ENCODE results near the gene ADARB1. TPM values are rescaled to one million over a fixed set of nuclear protein-coding genes. Genes with fewer than 3 reads are reported as not detected.

The ADARB1 gene
- polyA plus RNA-seq, 1 donor (not counting 4 experiments of a cell fraction or from before 2014, with no cell fraction given), result 13.0 TPM

- no peaks in the 10 kb centered on the region for H3K4me1 ChIP-seq (ENCODE audit: control insufficient read depth, extremely low read depth, insufficient read depth, low read length)
- H3K9me3 ChIP-seq (ENCODE audit: control insufficient read depth, low read depth, low read length), result no peaks in the 10 kb centered on the region
- H3K36me3 ChIP-seq (ENCODE audit: control insufficient read depth in 2 of 2, extremely low read depth in 1 of 2, insufficient read depth in 2 of 2, low read length in 2 of 2), result peaks cover 14 to 25% of the 10 kb centered on the region in 2 experiments
- no peaks in the 10 kb centered on the region for H4K20me1 ChIP-seq (ENCODE audit: control insufficient read depth, extremely low read depth, insufficient read depth, low read length)
- H3K9ac ChIP-seq (ENCODE audit: control insufficient read depth, extremely low read depth, insufficient read depth, low read length), result no peak overlapping the region
- H3K4me2 ChIP-seq (ENCODE audit: control insufficient read depth, extremely low read depth, insufficient read depth, low read depth, low read length), result no peak overlapping the region
- H3K27me3 ChIP-seq (ENCODE audit: control insufficient read depth, extremely low read depth, insufficient read depth, low read length), result no peaks in the 10 kb centered on the region
- H3K4me3 ChIP-seq (ENCODE audit: control insufficient read depth in 2 of 3, extremely low read depth in 1 of 3, insufficient read depth in 2 of 3, low read depth in 1 of 3, low read length in 3 of 3), result no peak overlapping the region
- H3K79me2 ChIP-seq (ENCODE audit: control insufficient read depth, insufficient read depth, low read length), result no peaks in the 10 kb centered on the region
- DNase-seq (ENCODE audit: low read depth, low spot score) (no peak), FAIRE-seq (no peak)
- no peak overlapping the region for H3K27ac ChIP-seq (ENCODE audit: control insufficient read depth, insufficient read depth, low read length)
- no peak overlapping the region for H2AFZ ChIP-seq (ENCODE audit: control insufficient read depth, low read length)
- no peak for TF ChIP-seq EZH2 (IDR thresholded peaks at IDR 0.05; ENCODE audit: low read length)
- TF ChIP-seq, protein P1, sequence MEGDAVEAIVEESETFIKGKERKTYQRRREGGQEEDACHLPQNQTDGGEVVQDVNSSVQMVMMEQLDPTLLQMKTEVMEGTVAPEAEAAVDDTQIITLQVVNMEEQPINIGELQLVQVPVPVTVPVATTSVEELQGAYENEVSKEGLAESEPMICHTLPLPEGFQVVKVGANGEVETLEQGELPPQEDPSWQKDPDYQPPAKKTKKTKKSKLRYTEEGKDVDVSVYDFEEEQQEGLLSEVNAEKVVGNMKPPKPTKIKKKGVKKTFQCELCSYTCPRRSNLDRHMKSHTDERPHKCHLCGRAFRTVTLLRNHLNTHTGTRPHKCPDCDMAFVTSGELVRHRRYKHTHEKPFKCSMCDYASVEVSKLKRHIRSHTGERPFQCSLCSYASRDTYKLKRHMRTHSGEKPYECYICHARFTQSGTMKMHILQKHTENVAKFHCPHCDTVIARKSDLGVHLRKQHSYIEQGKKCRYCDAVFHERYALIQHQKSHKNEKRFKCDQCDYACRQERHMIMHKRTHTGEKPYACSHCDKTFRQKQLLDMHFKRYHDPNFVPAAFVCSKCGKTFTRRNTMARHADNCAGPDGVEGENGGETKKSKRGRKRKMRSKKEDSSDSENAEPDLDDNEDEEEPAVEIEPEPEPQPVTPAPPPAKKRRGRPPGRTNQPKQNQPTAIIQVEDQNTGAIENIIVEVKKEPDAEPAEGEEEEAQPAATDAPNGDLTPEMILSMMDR (optimal IDR thresholded peaks at IDR 0.05 in 1 of 3, IDR thresholded peaks at IDR 0.05 in 1 of 3, conservative IDR thresholded peaks at IDR 0.05 in 1 of 3; ENCODE audit: extremely low read depth in 1 of 3, insufficient read depth in 2 of 3, low read length in 3 of 3), result no peak
- no peaks in the 10 kb centered on the region for H3K9me1 ChIP-seq (ENCODE audit: control insufficient read depth, extremely low read depth, insufficient read depth, low read length)
- dilution Hi-C loops (cut with MboI; ENCODE audit: extremely low pct_ligation_motif_present, low sequenced_read_pairs), result no loop called here
These were observed 129.6 kb downstream of the ADARB1 start for GRCh38 chr21:45203983-45204382.

GRCh38 chr21:45204395-45204794 is 130.0 kb downstream of the ADARB1 start:
- Histone ChIP-seq H3K4me2 (ENCODE audit: control insufficient read depth, extremely low read depth, insufficient read depth, low read depth, low read length) (no peak overlapping the region), H3K4me3 (ENCODE audit: control insufficient read depth in 2 of 3, extremely low read depth in 1 of 3, insufficient read depth in 2 of 3, low read depth in 1 of 3, low read length in 3 of 3) (no peak overlapping the region), H3K27me3 (ENCODE audit: control insufficient read depth, extremely low read depth, insufficient read depth, low read length) (no peaks in the 10 kb centered on the region), H3K9me1 (ENCODE audit: control insufficient read depth, extremely low read depth, insufficient read depth, low read length) (no peaks in the 10 kb centered on the region), H3K79me2 (ENCODE audit: control insufficient read depth, insufficient read depth, low read length) (no peaks in the 10 kb centered on the region), H3K9ac (ENCODE audit: control insufficient read depth, extremely low read depth, insufficient read depth, low read length) (no peak overlapping the region), H3K9me3 (ENCODE audit: control insufficient read depth, low read depth, low read length) (no peaks in the 10 kb centered on the region), H2AFZ (ENCODE audit: control insufficient read depth, low read length) (no peak overlapping the region), H4K20me1 (ENCODE audit: control insufficient read depth, extremely low read depth, insufficient read depth, low read length) (no peaks in the 10 kb centered on the region), H3K36me3 (ENCODE audit: control insufficient read depth in 2 of 2, extremely low read depth in 1 of 2, insufficient read depth in 2 of 2, low read length in 2 of 2) (peaks cover 14 to 25% of the 10 kb centered on the region in 2 experiments), H3K4me1 (ENCODE audit: control insufficient read depth, extremely low read depth, insufficient read depth, low read length) (no peaks in the 10 kb centered on the region), H3K27ac (ENCODE audit: control insufficient read depth, insufficient read depth, low read length) (no peak overlapping the region)
- no peak for FAIRE-seq
- TF ChIP-seq, protein P1 (optimal IDR thresholded peaks at IDR 0.05 in 1 of 3, IDR thresholded peaks at IDR 0.05 in 1 of 3, conservative IDR thresholded peaks at IDR 0.05 in 1 of 3; ENCODE audit: extremely low read depth in 1 of 3, insufficient read depth in 2 of 3, low read length in 3 of 3), result no peak
- TF ChIP-seq EZH2 (IDR thresholded peaks at IDR 0.05; ENCODE audit: low read length), result no peak
- dilution Hi-C loops (cut with MboI; ENCODE audit: extremely low pct_ligation_motif_present, low sequenced_read_pairs), result no loop called here
- no peak for DNase-seq (ENCODE audit: low read depth, low spot score)
